ENCODE results near the gene DHCR7.
A peak's percentile ranks its signal among the peaks of the same experiment; 100 is the strongest.

DHCR7 gene

DNA sequence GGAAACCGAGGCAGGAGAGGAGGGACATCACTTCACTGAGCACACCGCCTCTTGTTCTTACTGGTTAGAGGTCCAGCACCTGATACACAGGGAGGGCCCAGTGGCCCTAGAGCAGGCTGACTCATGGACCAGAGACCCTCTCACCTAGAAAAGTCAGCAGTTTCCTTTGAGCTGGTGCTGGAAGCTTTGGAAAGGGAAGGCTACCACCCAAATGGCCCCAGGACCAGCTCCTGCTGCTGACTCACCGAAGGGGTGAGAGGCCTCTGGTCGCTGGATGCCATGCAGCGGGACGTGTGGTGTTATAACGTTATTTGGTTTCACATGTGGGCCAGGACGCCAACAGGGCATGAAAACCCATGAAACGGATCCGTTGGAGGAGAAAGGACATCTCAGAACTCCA lies 8.6 kb upstream of the DHCR7 start:
- DNase-seq (ENCODE audit: low read depth): no peak

DNA sequence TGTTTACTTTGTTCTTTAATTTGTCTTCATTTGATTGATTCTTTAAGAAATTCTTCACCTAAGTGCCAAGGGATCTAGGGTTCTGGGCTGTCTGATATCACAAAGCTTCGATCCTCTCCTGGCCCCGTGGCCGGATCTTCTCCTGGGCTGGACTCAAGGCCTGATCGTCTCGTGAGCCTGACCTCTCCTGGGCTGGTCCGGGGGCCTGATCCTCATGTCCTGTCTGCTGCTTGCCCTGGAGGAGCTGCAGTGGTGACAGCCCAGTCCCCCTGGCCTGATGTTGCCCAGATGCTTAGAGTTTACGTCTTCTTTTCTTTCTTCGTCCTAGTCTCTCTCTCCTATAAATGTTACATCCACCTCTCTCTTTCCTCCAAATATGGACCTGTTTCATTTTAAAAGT lies 8.1 kb upstream of the DHCR7 start:
- DNase-seq (ENCODE audit: low read depth): no peak

GRCh38 chr11:71454470-71455113 lies 6.4 kb upstream of the DHCR7 start:
- no peak for DNase-seq (ENCODE audit: low read depth)

DNA sequence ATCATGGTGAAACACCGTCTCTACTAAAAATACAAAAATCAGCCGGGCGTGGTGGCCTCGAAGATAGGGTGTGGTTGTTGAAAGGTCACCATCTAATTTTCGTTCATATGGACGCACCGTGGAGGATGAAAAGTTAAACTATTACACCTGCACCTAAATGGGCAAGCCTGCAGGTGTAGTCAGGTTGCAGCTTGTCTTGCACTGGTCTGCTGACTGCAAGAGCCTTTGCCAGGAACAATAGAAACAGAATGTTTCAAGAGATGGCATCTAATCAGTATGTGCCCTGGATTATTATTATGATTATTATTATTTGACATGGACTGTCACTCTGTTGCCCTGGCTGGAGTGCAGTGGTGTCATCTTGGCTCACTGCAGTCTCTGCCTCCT lies 5.7 kb upstream of the DHCR7 start:
- no peak for DNase-seq (ENCODE audit: low read depth)

DNA sequence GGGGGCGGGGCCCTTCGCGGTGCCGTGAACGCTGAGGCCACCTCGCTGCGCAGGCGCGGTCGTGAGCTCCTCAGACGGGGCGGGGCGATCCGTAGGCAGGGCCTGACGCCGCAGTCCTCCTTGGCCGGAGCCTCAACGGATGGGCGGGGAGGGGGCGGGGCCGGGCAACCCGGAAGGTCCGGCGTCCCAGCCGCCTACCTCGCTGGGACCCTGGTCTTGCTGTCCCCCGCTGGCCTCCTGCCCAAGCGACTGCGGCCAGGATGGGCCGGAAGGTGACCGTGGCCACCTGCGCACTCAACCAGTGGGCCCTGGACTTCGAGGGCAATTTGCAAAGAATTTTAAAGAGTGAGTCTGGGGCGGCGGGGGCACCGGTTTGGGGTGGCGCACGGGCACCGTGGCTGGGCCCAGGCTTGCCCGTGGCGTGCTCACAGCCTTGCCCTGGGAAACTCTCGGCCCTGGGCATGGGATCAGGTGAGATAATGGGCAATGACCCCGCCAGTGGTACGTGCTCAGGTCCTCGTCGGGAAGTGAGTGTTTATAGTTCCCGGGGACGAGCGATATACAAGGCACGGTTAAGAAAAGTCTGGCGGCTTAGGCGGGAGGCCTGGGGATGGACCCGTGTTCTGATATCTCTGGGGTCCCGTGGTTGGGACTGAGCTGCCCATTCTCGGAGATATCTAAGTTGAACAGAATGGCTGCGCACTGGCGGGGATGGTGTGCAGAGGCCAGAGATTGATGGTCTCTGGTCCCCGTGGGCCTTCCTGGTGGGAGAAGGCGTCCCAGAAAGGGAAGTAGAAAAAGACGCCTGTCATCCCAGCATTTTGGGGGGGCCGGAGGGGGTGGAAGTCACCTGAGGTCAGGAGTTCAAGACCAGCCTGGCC lies 5.1 kb upstream of the DHCR7 start, which contains the start of gene NADSYN1:
Gene NADSYN1 (plus strand): TSS at position 167 of the 881 bp plus-strand sequence. CDS start 94 bp downstream, at position 261.
- peak; percentile 79 for DNase-seq (ENCODE audit: low read depth)

- no peak for DNase-seq (ENCODE audit: low read depth)
Measured at GRCh38 chr11:71452199-71453036, 4.2 kb upstream of the DHCR7 start.

GRCh38 chr11:71451596-71452198 lies 3.5 kb upstream of the DHCR7 start:
- DNase-seq (ENCODE audit: low read depth): no peak

DNA sequence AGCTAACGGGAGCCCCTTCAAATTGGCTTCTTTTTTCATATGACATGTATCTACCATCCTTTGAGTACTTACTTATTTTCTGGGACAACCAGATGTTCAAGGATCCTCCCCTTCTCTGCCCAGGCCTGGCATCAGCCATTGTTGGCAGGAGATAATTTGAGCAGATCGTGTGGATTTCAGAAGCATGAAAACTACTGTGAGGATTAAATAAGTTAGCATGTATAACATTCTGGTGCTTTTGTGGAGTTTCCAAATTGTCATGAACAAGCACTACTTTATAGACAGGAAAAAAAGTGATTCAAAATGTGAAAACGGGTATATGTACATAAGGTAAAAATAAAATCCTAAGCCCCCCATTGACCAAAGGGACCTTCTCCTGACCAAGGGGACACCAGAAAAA lies 2.7 kb upstream of the DHCR7 start:
- DNase-seq (ENCODE audit: low read depth): no peak

GRCh38 chr11:71450507-71450906 lies 2.3 kb upstream of the DHCR7 start:
- DNase-seq (ENCODE audit: low read depth): no peak

- DNase-seq (ENCODE audit: low read depth): no peak
Measured at GRCh38 chr11:71449596-71449995, 1.4 kb upstream of the DHCR7 start.

DNA sequence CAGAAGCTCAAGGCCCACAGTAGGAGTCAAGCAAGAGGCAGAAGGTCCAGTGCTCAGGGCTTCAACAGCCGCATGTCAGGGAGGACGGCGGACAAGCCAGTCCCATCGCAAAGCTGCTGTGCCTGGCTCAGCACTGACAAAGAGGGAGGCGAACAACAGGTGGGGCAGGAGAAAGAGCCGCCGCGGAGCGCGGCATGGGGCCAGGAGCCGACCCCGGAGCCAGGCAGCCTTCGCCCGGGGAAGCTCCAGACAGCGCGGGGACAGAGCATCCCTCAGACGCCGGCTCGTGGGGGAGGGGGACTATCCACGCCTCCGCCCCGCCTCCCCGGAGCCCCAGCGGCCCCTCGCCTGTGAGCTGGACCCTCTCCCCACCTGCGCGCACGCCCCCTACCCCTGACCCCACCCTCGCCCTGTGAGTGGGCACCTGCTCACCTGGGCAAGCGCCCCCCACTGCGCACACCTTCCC lies 369 bp downstream of the DHCR7 start:
- DNase-seq (ENCODE audit: low read depth): no peak

GRCh38 chr11:71446942-71447688 lies 1.1 kb downstream of the DHCR7 start:
- DNase-seq (ENCODE audit: low read depth): no peak

DNA sequence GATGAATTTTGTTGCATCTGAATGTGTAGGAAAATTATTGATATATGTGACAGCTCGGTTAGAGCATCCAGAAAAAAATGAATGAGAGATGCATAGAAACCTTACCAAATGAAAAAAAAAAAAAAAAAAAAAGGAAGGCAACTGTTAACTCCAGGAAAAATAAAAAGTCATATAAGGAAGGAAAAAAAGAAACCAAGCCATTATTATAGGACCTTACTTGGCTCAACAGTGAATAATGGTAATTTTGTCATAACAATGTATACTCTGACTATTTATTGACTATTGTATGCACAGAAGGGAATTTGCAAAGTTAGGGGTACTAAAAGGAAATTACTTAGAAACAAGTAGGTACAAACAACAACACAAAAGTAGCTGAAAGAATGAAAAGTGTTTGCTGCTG lies 2.0 kb downstream of the DHCR7 start:
- DNase-seq (ENCODE audit: low read depth): no peak

DNA sequence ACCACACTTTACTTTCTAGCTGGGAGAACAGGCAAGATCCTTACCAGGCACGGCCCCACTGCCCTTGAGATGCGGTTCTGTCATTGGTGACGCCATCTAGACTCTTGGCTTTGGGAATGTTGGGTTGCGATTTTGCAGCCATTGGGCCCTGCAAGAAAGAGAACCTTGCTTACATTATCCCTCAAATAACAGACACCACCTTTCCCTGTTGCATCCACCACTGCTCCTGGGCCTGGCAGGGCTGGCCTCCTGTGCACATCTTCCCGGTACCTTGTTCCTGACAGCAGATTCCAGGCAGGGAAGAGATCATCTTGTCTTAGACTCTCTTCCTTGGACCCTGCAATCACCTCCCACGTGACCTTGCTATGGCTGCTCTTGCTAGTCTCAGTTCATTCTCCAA lies 3.4 kb downstream of the DHCR7 start:
- no peak for DNase-seq (ENCODE audit: low read depth)

GRCh38 chr11:71443736-71444445 lies 4.3 kb downstream of the DHCR7 start:
- DNase-seq (ENCODE audit: low read depth): no peak

DNA sequence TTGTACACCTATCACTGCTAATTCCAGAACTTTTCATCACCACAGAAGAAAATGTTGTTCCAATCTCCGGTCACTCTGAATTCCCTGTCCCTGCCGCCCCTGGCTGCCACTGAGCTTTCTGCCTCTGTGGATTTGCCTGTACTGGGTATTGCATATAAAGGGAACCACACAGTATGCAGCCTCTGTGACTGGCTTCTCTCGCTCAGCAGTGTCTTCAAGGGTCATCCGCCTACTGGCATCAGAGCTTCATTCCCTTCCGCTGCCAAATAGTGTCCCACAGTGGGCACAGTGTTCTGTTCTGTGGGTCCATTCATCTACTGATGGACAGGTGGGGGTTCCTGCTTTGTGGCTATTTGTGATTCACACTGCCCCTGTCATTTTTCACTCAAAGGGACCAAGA lies 5.3 kb downstream of the DHCR7 start:
- DNase-seq (ENCODE audit: low read depth): no peak

DNA sequence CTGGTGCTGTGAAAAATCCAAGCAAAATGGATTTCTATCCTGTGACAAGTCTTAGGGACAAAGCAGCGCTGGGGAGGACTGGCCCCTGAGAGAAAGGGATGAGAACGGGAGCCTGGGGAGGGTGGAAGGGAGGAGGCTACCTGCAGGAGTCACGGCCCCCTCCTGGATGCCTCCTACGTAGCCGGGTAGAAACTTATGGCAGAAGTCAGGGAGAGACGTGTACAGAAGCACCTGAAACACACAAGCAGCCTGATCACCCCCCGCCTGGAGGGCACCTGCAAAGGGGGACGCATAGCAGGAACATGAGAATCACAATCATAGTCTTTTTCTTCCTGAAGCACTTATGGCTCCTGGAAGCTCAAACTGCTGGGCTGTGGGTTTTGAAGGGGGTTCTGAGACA lies 6.1 kb downstream of the DHCR7 start:
- DNase-seq (ENCODE audit: low read depth): no peak

DNA sequence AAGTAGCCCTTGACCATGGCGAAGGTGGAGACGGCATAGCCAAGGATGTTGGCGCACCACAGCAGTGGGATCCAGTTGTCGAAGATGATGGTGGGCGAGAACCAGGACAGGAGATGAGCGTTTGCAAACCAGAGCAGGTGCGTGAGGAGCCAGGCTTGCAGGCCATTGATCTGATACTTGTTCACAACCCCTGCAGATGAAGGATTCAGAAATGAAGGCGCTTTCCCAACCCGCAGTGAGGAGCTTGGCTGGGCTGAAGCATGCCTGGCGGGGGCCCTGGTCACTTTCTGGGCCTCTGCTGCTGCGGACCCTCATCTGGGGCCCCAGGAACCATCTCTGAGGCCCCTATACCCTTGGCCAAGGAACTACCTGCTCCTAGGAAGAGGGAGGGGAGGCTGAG lies 6.9 kb downstream of the DHCR7 start:
- DNase-seq (ENCODE audit: low read depth): no peak

DNA sequence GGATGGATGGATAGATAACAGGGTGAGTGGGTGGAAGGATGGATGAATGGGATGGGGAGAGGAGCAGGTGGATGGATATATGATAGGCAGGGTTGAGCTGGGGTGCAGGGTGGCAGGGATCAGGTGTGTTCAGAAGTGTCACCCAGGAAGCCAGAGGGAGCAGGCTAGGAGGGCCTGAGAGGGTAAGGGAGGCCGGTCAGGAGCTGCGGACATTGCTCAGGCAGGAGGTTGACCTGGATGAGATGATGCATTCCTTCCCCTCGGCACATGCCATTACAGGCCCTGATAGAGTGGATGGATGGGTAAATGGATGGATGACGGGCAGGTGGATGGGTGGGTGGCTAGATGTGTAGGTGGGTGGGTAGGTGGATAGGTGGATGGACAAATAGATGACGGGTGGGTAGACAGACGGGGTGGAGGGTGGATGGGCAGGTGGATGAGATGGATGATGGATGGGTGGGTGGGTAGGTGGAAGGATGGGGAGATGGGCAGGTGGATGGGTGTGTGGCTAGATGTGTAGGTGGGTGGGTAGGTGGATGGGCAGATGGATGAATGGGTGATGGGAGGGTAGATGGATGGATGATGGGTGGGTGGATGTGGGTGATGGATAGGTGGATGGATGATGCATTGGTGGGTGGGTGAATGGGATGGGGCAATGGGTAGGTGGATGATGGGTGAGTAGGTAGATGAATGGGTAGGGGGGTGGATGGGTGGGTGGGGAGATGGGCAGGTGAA lies 8.0 kb downstream of the DHCR7 start:
- DNase-seq (ENCODE audit: low read depth): no peak

DNA sequence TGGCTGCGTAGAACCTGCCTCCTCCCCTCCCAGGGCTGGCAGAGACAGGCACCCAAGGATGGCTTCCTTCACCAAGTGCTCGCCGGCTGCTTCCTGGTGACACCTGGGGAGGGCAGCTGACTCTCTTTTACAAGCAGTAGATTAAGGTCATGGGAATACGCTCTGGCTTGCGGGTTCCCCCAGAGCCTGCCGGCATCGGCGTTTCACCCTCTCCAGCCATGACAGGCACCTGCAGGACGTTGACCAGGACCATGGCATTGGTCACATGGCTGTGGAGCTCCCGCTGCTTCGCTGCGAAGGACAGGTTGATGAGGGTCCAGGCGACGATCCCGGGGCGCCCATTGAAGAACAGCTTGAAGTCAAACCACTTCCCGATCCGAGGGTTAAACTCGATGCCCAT lies 9.5 kb downstream of the DHCR7 start:
- DNase-seq (ENCODE audit: low read depth): no peak
